HG02885 (cell line): Measurements from ENCODE around the gene MAPK11.

Experiments
- ATAC-seq: cut with Tn5 transposase; IDR thresholded peaks from one replicate; pipeline ENCODE4 v1.9.1; 2021; ENCODE audit warnings: mild to moderate bottlenecking; ENCODE audit not compliant: unreplicated experiment, poor library complexity

The MAPK11 gene

DNA sequence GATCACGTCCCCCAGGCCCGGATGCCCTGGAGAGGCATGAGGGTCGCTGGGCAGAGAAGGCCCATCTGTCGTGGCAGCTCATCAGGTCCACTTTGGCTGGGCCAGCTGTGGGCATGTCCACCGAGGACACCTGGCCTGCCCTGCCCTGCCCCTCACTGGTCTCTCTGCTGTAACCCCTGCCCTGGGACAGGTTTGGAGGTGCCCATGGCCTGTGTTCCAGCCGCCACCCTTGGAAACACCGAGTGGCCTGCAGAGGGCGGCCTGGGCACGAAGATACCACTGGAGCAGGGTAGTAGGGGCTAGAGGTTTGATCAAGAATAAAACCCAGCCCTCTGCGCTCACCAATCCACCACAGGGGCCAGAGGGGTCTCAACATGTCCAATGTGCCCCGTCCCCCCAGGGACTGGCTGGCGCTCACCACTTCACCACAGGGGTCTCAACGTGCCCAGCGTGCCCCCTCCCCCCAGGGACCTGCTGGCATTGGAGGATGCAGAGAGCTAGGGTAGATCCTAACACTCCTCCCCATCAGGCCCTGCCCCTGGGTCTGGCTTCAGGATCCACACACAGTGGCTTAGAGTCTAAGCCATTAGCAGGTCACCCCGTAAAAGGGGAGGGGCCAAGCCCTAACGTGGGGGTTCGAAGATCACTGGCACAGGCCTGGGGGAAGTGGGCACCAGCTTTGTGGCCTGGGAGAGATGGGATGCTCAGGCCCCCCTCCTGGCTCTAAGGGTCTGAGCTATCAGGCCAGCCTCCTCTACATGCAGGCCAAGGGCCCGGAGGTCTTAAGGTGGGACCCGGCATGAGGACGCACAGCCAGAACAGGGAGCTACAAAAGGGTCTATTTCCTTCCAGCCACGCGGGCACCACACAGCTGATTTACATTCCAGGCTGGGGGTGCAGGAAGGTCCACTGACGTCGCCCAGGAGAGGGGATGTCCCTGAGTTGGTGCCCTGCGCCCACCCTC, 17.8 kb downstream of the MAPK11 start:
- ATAC-seq = no peak

DNA sequence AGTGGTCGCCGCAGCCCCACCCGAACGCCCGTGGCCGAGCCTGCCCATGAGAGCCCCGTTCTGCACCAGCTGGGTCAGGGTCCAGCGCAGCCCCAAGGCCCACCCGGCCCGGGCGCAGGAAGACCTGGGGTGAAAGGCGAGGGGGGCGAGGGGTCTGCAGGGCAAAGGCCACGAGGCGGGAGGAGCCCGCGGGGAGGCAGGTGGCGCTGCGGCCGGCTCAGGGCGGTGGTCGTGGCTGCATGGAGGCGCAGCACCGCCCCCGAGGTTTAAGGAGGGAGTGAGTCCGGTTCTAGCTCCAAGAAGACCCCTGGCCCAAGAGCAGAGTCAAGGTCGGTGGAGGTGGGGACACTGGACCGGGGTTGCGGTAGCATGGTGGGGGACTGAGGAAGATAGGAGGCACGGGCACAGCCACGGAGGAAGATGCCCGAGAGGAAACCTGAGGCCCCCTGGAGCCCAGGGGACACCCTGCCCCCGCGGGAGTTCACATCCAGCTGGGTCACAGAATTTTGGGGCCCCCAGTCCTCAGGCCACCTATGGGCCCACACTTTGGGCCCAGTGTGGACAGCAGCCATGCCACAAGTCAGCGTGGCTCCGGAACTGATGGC, 18.6 kb downstream of the MAPK11 start:
- no peak for ATAC-seq

DNA sequence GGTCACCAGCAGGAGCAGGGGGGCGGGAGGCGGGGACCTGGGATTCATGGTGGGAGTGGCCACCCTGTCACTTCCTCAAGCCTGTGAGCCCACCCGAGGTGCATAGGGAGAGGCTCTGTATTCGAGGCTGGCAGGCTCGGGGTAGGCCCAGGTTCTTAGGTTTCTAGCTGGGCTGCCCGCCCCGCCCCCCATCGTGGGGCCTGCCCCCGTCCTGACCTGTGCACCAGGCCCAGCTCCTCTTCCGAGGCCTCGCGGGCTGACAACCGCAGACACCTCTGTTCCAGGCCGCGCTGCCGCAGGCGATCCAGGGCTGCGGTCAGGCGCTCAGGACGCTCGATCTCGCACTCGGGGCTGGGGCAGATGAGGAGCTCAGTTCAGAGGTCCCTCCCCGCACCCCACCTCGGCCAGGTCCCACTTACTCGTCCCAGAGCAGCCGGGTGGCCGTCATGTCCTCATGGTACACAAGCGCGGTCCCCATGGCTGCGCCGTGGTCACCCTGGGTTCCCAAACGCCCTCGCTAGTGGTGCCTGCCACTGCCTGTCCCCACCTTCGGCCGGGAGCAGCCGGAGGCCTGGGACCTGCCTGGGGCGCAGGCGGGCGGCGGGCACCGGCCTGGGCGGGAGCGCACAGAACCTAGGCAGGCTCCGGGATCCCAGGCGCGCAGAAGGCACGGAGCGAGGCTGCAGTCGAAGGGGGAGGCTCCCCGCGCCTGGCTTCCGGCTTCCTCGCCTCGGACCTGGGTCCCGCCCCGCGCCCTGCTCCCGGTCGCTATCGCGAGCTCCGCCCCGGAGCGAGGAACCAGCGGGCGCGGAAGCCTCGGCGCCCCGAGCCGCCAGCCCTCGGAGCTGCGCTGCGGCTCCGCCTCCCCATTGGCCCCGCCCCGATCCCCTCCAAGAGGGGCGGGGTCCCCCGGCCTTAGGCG, 19.4 kb downstream of the MAPK11 start, which contains the start of gene HDAC10:
HDAC10 (minus strand) TSS at position 711 of the 922 bp plus-strand sequence; CDS start at position 478, 233 bp downstream.
- peak; percentile 66 for ATAC-seq

DNA sequence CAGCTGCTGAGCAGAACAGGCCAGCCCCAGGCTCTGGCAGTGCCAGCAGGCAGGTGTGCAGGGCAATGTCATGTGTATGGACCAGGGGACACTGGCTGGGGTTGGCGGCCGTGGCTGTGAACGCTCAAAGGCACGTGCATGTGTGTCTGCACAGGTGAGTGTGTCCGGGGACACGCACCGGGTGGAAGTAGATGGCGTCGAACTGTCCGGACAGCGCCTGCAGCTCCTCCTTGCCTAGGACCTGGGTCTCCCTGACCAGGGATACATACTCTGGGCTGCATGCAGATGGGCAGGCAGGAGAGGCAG, 20.0 kb downstream of the MAPK11 start:
- no peak for ATAC-seq

DNA sequence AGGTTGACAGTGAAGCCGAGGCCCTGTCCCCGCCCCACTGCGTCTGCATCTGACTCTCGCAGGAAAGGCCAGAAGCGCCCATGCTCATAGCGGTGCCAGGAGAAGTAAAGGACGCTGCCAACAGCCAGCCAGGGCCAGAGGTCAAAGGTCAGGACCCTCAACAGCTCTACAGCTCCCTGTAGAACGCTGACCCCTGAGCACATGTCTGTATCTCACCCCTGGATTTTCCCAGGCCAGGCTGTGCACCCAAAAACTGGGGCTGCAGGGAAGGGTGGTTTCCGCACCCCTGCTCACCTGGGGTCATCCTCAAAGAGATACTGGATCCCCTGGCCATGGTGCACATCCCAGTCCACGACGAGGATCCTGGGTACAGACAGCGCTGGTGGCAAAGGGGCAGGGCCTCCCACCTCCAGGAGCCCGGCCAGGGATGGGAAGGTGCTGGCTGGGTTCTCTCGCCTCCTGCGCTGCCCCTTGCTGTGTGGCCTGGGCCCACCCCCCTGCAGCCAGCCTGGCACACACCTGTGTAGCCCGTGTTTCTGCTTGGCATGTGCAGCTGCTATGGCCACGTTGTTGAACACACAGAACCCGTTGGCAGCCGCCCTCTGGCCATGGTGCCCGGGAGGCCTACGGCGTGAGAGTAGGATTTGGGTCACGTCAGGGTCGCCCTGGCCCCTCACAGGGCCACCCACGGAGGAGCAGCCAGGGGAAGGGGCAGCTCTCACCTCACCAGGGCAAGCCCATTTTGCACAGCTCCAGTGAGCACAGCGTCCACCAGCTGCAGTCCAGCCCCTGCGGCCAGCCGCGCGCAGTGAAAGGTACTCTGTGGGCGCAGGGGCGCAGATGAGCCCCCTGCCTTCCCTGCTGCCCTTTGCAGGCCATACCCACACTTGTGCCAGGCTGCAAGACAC, 20.6 kb downstream of the MAPK11 start:
- ATAC-seq = no peak

DNA sequence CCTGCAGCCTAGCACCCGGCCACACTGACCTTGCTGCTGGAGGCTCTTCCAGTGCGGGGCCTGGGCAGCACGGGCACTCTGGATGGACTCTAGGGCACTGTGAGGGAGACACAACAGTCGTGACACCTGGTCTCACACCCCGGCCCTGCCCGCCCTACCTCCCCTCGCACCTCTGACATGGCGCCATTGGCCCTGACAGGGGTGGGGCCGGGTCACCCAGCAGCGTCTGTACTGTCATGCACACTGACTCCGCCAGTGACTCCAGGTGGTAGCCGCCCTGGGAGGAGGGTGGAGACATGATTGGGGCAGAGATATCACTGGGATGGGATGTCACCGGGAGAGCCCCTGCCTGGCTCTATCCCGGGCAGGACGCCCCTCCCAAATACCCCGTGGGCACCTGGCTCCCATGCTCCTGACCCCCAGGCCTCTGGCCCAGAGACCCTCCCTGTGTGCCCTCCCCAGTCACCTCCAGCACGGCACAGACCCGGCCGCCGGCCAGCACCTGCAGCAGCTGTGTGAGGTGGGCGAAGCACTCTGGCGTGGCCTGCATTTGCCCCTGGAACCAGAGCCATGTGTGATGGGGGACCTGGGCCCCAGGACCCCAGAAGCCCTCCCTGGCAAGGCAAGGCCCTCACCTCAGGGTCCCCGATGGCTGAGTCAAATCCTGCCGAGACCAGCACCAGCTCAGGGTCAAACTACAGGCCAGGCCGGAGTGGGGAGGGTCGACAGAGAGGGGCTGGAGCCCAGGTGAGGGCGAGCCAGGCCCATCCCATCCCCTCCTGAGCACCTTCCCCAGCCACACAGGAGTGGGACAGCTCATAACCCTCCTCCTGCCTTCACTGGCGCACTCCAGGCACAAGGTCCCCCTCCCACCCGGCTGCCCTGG, 21.7 kb downstream of the MAPK11 start:
- no peak for ATAC-seq

DNA sequence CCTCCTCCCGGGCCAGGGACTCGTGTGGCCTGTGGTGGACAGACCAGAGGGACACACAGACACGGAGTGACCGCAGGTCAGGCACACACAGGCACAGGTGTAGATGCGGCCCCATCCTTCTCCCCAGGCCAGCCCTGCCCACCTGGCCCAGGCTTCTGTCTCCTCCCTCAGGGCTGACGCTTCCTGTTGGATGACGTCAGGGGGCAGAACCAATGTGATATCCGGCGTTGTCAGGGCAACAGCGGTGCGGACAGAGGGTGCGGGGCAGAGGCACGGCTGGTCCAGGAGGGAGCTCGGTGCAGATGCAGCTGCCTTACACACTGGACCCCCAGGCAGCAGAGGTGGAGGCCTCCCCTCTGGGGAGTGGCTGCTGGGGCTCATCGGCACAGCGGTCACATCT, 22.4 kb downstream of the MAPK11 start:
- no peak for ATAC-seq

DNA sequence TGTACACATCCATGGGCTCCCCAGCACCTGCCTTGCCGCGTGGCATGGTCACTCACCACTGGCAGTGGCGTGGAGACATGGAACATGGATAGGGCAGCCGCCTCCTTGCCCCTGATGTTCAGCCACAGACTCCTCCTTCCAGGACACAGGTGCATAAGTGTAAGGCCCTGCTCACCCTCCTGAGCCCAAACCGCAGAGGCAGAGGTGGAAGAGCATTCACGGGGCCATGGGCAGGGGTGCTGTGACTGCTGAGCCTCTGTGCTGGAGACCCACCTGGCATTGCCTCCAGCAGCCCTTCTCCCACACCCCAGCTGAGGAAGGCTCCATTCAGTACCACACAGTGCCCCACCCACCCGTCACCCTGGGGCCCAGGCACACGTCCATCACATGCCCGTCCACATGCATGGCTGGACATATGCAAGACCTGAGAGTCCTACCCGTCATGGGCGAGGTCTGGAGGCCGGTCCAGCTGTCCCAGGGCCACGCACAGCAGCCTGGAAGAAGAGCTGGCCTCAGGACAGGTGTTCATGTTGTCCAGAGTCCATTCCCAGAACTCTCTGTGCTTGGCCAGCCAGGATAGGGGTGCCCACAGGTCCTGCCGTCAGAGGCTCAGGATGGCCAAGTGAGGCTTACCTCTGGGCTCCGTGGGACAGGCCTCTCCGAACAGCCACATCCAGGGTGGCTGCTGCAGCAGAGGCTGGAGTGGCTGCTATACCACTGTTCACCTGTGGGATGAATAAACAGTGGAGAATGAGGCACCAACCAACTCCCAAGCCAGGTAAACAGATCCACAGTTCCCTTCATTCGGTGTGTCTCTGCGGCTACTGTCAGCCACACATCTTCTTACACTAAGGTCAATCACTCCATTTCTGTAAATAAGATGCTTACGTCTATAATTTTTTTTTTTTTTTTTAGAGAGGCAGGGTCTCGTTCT, 23.7 kb downstream of the MAPK11 start:
- no peak for ATAC-seq

DNA sequence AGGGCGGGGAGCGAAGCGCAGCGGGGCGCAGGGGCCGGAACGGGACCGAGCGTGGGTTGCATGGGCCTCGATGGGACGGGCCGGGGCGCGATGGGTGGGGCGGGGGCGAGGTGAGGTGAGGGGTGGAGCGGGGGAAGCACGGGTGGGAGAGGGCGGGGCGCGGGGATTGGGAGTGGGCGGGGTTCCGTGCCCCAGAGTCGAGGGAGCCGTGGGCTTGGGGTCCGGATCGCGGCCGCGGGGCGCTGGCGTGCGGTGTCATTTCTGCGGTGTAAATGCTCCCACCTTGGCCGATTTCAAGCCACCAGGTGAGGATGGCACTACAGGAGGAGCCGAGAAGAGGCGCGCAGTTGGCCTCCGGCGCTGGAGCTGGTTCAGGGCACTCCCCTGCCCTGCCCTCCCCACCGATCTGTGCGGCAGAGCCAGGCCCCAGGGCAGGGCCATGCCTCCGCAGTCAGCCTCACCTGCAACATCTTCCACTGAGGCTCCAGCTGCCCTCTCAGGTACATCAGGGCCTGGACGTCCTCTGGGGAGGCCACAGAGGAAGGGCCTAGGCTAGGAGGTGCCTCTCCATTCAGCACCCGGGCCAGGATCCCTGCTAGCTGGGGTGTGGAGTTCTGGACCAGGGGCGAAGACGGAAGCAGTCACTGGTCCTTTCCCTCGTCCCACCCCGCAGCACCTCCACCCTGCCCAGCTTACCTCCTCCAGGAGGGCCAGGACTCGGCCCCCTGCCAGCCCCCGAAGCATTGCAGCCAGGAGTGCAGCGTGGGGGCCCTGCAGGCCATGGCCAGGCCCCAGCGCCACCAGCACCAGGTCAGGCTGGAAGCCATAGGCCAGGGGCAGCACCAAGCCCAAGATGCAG, 24.7 kb downstream of the MAPK11 start:
- ATAC-seq = no peak

DNA sequence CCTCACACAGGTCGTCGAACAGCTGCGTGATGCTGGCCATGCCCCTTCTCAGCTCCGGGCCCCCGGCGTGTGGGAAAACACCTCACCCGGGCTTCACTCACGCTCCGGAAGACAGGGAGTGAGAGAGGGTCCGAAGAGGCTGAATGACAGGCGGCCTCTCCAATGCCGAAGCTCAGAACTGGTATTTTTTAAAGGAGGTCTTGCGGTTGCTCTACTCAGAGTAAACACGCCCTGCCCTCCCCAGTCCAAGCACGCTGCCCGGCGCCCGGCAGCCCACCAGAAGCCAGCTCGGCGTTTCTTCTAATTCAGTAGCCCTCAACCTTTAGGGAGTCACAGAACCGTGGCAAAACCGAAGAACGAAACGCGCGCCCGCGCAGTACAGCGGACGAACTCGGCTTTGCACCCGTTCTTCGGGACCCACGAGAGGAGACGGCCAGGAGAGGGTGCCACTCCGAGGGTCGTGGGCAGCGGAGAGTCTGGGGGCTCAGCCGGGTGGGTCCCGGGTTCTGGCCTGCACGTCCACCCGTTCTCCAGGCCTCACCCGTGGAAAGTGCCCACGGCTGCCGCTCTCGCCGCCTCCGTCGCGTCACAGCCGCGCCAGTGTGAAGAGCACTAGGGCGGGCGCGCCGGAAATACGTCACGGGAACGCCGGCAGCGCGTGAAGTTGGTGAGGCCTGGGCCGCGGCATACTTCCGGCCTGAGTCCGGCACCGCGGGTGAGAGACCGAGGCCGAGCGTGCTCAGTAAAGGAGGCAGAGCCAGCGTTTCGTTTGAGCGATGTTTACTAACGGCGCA, 25.6 kb downstream of the MAPK11 start, which contains the start of gene TUBGCP6:
TUBGCP6 (minus strand) TSS at position 604 of the 794 bp plus-strand sequence; CDS start at position 40, 564 bp downstream.
- peak; percentile 74 for ATAC-seq

DNA sequence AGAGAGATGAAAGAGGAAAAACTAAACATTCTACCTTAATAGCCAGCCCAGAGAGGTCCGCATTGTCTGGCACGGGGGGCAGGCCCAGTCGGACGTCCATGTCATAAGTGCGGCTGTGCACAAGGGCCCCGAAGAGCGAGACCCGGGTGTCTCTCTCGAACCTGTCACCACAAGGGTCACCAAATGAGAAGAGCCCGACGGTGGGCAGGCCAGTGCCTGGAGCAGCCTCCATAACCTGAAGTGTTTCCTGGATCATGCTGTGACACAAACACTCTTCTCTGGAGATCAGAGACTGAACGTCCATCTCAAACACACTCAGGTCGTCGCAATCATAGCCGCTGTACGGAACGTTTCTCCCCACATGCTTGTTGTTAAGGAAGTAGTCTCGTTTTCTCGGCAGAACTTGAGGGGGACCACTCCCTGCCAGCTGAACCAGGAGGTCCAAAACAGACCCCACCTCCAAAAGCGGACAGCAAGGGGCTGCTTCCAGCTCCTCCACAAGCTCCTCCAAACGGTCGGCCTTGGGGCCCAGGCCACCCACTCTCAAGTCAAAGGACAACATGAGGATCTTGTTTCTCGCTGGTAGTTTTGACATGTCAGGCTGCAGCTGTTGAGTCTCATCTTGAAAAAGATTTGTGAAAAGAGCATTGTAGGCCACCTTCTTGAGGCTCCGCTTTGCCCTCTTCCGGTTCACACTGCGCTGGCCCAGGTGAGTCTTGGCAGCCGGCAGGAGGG, 26.3 kb downstream of the MAPK11 start:
- no peak for ATAC-seq

DNA sequence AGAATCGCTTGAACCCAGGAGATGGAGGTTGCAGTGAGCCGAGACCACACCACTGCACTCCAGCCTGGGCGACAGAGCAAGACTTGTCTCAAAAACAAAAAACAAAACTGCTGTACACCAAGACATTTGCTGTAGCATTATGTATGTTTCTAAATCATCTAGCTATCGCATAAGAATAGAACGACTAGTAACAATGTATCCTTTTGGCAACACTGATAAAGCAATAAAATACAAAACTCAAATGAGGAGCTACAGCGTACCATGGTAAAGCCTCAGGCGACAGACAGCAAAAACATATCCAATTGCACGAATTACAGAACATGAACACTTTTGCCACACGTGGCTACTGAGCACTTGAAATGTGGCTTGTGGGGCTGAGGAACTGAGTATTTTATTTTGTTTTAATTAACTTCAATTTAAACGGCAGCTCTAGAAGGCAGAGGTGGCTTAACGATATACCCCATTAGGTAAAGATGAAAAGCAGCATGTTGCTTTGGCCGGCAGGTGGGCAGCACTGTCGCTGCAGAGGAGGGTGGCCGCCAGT, 27.7 kb downstream of the MAPK11 start:
- ATAC-seq = no peak

DNA sequence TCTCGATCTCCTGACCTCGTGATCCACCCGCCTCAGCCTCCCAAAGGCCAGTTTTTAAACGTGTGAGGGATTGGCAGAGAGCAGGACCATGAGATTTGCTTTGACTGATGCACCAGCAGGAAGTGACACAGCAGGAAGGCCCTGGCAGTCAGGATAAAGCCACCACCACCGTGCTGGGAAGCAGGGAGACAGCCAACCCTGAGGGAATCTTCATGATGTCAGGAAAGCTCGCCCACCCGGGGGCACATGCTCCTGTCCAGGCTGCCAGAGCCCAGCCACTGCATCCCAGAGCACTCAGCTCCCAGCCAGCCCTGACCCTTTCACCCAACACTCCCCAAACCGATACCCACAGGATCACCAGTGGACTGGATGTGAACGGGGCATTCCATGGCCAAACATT, 31.4 kb downstream of the MAPK11 start:
- no peak for ATAC-seq

DNA sequence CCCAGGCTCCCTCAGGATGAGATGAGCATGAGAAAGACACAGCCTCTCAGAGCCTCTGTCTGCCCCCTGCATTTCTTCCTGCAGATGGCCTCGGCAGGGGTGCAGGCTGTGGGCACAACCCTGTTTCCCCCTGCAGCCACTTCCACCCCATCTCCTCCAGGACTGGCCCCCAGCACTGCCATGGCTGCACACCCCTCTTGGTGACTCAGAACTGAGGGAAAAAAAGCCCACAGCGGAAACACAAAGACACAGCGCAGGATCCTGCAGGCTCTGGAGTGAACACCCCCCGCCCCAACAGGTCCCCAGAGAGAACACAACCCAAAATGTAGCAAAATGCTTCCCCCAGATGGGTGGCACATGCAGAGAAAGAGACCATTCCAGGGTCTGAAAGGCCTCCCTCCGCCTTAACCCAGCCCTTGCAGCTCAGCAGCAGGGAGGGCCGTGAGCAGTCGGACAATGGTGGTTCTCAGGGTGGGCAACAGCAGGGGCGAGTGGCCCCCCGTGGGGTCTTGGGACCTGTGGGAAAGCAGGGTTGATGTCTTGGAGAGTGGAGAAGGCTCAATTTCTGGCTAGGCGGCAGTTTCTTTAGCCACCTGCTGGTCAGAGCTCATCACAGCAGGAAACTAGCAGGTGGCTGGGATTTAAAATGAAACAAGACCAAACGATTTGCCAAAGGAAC, 33.3 kb downstream of the MAPK11 start:
- no peak for ATAC-seq
